ENCODE data around the gene KCTD1. TPM values are rescaled to one million over a fixed set of nuclear protein-coding genes. Genes with fewer than 3 reads are reported as not detected.

Gene KCTD1
- polyA plus RNA-seq, 1 donor from 2014 or later = 32.0 TPM

- no peak overlapping the region for H2AFZ ChIP-seq (ENCODE audit: low read depth, low read length)
- TF ChIP-seq SMC3 (conservative IDR thresholded peaks at IDR 0.05; ENCODE audit: poor library complexity) (no peak), MXI1 (conservative IDR thresholded peaks at IDR 0.05; ENCODE audit: poor library complexity, severe bottlenecking) (no peak), TAF1 (IDR thresholded peaks at IDR 0.05; ENCODE audit: low read depth) (no peak), EP300 (conservative IDR thresholded peaks at IDR 0.05; ENCODE audit: poor library complexity, severe bottlenecking) (no peak), RAD21 (conservative IDR thresholded peaks at IDR 0.05) (no peak), EZH2 (IDR thresholded peaks at IDR 0.05; ENCODE audit: borderline replicate concordance, insufficient read depth, low read length, poor library complexity, severe bottlenecking) (no peak), POLR2AphosphoS5 (IDR thresholded peaks at IDR 0.05) (no peak)
- TF ChIP-seq, protein P1, sequence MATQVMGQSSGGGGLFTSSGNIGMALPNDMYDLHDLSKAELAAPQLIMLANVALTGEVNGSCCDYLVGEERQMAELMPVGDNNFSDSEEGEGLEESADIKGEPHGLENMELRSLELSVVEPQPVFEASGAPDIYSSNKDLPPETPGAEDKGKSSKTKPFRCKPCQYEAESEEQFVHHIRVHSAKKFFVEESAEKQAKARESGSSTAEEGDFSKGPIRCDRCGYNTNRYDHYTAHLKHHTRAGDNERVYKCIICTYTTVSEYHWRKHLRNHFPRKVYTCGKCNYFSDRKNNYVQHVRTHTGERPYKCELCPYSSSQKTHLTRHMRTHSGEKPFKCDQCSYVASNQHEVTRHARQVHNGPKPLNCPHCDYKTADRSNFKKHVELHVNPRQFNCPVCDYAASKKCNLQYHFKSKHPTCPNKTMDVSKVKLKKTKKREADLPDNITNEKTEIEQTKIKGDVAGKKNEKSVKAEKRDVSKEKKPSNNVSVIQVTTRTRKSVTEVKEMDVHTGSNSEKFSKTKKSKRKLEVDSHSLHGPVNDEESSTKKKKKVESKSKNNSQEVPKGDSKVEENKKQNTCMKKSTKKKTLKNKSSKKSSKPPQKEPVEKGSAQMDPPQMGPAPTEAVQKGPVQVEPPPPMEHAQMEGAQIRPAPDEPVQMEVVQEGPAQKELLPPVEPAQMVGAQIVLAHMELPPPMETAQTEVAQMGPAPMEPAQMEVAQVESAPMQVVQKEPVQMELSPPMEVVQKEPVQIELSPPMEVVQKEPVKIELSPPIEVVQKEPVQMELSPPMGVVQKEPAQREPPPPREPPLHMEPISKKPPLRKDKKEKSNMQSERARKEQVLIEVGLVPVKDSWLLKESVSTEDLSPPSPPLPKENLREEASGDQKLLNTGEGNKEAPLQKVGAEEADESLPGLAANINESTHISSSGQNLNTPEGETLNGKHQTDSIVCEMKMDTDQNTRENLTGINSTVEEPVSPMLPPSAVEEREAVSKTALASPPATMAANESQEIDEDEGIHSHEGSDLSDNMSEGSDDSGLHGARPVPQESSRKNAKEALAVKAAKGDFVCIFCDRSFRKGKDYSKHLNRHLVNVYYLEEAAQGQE (IDR thresholded peaks at IDR 0.05; ENCODE audit: borderline replicate concordance) = no peak
- TF ChIP-seq, protein P2, sequence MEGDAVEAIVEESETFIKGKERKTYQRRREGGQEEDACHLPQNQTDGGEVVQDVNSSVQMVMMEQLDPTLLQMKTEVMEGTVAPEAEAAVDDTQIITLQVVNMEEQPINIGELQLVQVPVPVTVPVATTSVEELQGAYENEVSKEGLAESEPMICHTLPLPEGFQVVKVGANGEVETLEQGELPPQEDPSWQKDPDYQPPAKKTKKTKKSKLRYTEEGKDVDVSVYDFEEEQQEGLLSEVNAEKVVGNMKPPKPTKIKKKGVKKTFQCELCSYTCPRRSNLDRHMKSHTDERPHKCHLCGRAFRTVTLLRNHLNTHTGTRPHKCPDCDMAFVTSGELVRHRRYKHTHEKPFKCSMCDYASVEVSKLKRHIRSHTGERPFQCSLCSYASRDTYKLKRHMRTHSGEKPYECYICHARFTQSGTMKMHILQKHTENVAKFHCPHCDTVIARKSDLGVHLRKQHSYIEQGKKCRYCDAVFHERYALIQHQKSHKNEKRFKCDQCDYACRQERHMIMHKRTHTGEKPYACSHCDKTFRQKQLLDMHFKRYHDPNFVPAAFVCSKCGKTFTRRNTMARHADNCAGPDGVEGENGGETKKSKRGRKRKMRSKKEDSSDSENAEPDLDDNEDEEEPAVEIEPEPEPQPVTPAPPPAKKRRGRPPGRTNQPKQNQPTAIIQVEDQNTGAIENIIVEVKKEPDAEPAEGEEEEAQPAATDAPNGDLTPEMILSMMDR (IDR thresholded peaks at IDR 0.05; ENCODE audit: poor library complexity, severe bottlenecking) = no peak
- H4K20me1 ChIP-seq (ENCODE audit: insufficient read depth) = no peaks in the 10 kb centered on the region
- H3F3A ChIP-seq (ENCODE audit: insufficient read depth, low read length, poor library complexity, severe bottlenecking) = no peaks in the 10 kb centered on the region
- no peak overlapping the region for H3K4me2 ChIP-seq (ENCODE audit: low read length)
- H3K27me3 ChIP-seq (ENCODE audit: insufficient read depth, low read depth, low read length) = no peaks in the 10 kb centered on the region
- no peaks in the 10 kb centered on the region for H3K79me2 ChIP-seq (replicated peaks; ENCODE audit: insufficient read depth, low read length)
- no peak overlapping the region for H3K4me3 ChIP-seq (ENCODE audit: low read length)
- no peaks in the 10 kb centered on the region for H3K9me2 ChIP-seq (ENCODE audit: insufficient read depth, low read length)
- H3K36me3 ChIP-seq (ENCODE audit: insufficient read depth, low read length) = no peaks in the 10 kb centered on the region
- no peak overlapping the region for H3K27ac ChIP-seq (ENCODE audit: low read length)
- no peak overlapping the region for H3K9ac ChIP-seq (ENCODE audit: low read length)
- no peaks in the 10 kb centered on the region for H3K9me3 ChIP-seq (ENCODE audit: low read length)
Observed at GRCh38 chr18:26584745-26585144, 36.4 kb upstream of the KCTD1 start.

GRCh38 chr18:26579941-26580618 lies 31.7 kb upstream of the KCTD1 start:
- no peaks in the 10 kb centered on the region for H3F3A ChIP-seq (ENCODE audit: insufficient read depth, low read length, poor library complexity, severe bottlenecking)
- no peaks in the 10 kb centered on the region for H3K79me2 ChIP-seq (replicated peaks; ENCODE audit: insufficient read depth, low read length)
- TF ChIP-seq, protein P1 (IDR thresholded peaks at IDR 0.05; ENCODE audit: borderline replicate concordance) = no peak
- TF ChIP-seq RAD21 (conservative IDR thresholded peaks at IDR 0.05) = no peak
- no peak for TF ChIP-seq TAF1 (IDR thresholded peaks at IDR 0.05; ENCODE audit: low read depth)
- TF ChIP-seq, protein P2 (IDR thresholded peaks at IDR 0.05; ENCODE audit: poor library complexity, severe bottlenecking) = no peak
- TF ChIP-seq MXI1 (conservative IDR thresholded peaks at IDR 0.05; ENCODE audit: poor library complexity, severe bottlenecking) = no peak
- no peak for TF ChIP-seq POLR2AphosphoS5 (IDR thresholded peaks at IDR 0.05)
- TF ChIP-seq EZH2 (IDR thresholded peaks at IDR 0.05; ENCODE audit: borderline replicate concordance, insufficient read depth, low read length, poor library complexity, severe bottlenecking) = no peak
- no peak for TF ChIP-seq EP300 (conservative IDR thresholded peaks at IDR 0.05; ENCODE audit: poor library complexity, severe bottlenecking)
- TF ChIP-seq SMC3 (conservative IDR thresholded peaks at IDR 0.05; ENCODE audit: poor library complexity) = no peak
- no peaks in the 10 kb centered on the region for H3K9me3 ChIP-seq (ENCODE audit: low read length)
- H3K36me3 ChIP-seq (ENCODE audit: insufficient read depth, low read length) = no peaks in the 10 kb centered on the region
- no peak overlapping the region for H3K4me3 ChIP-seq (ENCODE audit: low read length)
- H3K9ac ChIP-seq (ENCODE audit: low read length) = no peak overlapping the region
- H4K20me1 ChIP-seq (ENCODE audit: insufficient read depth) = no peaks in the 10 kb centered on the region
- H3K27me3 ChIP-seq (ENCODE audit: insufficient read depth, low read depth, low read length) = no peaks in the 10 kb centered on the region
- H3K9me2 ChIP-seq (ENCODE audit: insufficient read depth, low read length) = no peaks in the 10 kb centered on the region
- no peak overlapping the region for H2AFZ ChIP-seq (ENCODE audit: low read depth, low read length)
- no peak overlapping the region for H3K27ac ChIP-seq (ENCODE audit: low read length)
- H3K4me2 ChIP-seq (ENCODE audit: low read length) = no peak overlapping the region
